GM23338 (cell line): ENCODE measurements around the gene BLOC1S3.

Experiments used
- CREB1 ChIP-seq: fragments of 250-450 bp; sonication (Bioruptor Pico); IDR thresholded peaks from 2 replicates; pipeline ENCODE4 v1.5.0; 2020; ENCODE audit warnings: low read depth, mild to moderate bottlenecking, moderate library complexity
- EZH2 ChIP-seq: fragments of 200-600 bp; sonication (generic); IDR thresholded peaks from one replicate; pipeline ENCODE4 v1.8.0; 2017; ENCODE audit warnings: antibody characterized with exemption, mild to moderate bottlenecking, low read depth; ENCODE audit not compliant: unreplicated experiment
- EZH2phosphoT487 ChIP-seq: fragments of 200-600 bp; sonication (generic); IDR thresholded peaks from one replicate; pipeline ENCODE4 v1.8.1; 2018; ENCODE audit warnings: antibody characterized with exemption; ENCODE audit not compliant: unreplicated experiment
- JUNB ChIP-seq: IDR thresholded peaks from one replicate; pipeline ENCODE4 v1.6.1; 2016; ENCODE audit warnings: antibody characterized with exemption; ENCODE audit not compliant: unreplicated experiment
- POLR2AphosphoS5 ChIP-seq: IDR thresholded peaks from 2 replicates; pipeline ENCODE4 v1.6.1; 2016; ENCODE audit warnings: antibody characterized with exemption, low read depth
- TF ChIP-seq, protein P1 (sequence below), 2 experiments: fragments of 200-600 bp in 1 of 2; sonication (generic) in 1 of 2; conservative IDR thresholded peaks; 2 replicates each; pipeline versions ENCODE4 v1.5.1 to v1.6.1; 2016 to 2017; ENCODE audit warnings: antibody characterized with exemption in 2 of 2, low read depth in 2 of 2, mild to moderate bottlenecking in 2 of 2, moderate library complexity in 1 of 2
- TF ChIP-seq, protein P2 (sequence below): IDR thresholded peaks from one replicate; pipeline ENCODE4 v1.6.1; 2018; ENCODE audit warnings: antibody characterized with exemption; ENCODE audit not compliant: unreplicated experiment
- TF ChIP-seq, protein P3 (sequence below): fragments of 250-450 bp; sonication (Bioruptor Pico); IDR thresholded peaks from 2 replicates; pipeline ENCODE4 v1.5.0; 2020; ENCODE audit warnings: mild to moderate bottlenecking, moderate library complexity
- TF ChIP-seq, protein P4 (sequence below): IDR thresholded peaks from 2 replicates; pipeline ENCODE4 v1.6.1; 2016; ENCODE audit warnings: antibody characterized with exemption

DNA sequence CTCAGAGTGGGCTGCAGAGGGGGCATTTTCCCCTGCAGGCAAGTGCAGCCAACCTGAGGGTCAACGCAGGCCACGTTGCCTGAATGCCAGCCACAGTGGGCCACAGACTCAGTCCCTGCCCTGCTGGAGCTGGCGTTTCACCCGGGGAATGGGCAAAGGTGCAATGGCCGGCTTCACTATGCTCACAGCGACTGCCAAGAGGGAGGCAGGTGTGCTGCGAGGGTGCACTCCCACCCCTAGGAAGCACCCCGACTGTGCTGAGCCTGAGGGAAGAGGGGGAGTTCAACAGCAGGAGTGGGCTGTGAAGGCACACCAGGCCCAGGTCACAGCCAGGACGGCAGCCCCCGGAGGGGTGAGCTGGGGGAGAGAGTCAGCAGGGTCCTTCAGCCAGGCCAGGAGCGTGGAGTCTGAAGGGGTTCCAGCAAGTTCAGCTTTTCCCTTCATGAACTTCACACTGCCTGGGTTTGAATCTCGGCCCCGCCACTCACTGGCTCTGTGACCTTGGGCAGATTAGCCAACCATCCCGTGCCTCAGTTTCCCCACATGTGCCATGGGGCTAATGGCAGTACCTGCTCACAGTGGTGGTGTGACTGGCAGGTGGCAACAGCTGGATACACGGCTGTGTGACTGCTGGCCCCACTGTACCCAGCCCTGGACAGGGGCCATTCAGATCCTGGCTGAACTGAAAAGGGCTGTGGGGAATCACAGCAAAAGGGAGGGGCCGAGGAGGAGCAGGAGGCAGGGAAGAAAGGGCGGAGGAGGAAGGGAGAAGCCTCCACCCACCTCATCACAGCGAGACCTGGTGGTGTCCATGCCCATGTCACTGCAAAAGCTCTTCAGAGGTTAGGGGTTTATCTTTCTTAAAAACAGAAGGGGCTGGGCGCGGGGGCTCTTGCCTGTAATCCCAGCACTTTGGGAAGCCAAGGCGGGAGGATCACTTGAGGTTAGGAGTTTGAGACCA, 8.2 kb upstream of the BLOC1S3 start:
- TF ChIP-seq EZH2 (no peak), POLR2AphosphoS5 (no peak), JUNB (no peak), CREB1 (CRISPR knock-in tag) (no peak), EZH2phosphoT487 (no peak)
- TF ChIP-seq, protein P1, sequence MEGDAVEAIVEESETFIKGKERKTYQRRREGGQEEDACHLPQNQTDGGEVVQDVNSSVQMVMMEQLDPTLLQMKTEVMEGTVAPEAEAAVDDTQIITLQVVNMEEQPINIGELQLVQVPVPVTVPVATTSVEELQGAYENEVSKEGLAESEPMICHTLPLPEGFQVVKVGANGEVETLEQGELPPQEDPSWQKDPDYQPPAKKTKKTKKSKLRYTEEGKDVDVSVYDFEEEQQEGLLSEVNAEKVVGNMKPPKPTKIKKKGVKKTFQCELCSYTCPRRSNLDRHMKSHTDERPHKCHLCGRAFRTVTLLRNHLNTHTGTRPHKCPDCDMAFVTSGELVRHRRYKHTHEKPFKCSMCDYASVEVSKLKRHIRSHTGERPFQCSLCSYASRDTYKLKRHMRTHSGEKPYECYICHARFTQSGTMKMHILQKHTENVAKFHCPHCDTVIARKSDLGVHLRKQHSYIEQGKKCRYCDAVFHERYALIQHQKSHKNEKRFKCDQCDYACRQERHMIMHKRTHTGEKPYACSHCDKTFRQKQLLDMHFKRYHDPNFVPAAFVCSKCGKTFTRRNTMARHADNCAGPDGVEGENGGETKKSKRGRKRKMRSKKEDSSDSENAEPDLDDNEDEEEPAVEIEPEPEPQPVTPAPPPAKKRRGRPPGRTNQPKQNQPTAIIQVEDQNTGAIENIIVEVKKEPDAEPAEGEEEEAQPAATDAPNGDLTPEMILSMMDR (conservative IDR thresholded peaks at IDR 0.05; ENCODE audit: low read depth in 2 of 2) = no peak
- TF ChIP-seq, protein P2, sequence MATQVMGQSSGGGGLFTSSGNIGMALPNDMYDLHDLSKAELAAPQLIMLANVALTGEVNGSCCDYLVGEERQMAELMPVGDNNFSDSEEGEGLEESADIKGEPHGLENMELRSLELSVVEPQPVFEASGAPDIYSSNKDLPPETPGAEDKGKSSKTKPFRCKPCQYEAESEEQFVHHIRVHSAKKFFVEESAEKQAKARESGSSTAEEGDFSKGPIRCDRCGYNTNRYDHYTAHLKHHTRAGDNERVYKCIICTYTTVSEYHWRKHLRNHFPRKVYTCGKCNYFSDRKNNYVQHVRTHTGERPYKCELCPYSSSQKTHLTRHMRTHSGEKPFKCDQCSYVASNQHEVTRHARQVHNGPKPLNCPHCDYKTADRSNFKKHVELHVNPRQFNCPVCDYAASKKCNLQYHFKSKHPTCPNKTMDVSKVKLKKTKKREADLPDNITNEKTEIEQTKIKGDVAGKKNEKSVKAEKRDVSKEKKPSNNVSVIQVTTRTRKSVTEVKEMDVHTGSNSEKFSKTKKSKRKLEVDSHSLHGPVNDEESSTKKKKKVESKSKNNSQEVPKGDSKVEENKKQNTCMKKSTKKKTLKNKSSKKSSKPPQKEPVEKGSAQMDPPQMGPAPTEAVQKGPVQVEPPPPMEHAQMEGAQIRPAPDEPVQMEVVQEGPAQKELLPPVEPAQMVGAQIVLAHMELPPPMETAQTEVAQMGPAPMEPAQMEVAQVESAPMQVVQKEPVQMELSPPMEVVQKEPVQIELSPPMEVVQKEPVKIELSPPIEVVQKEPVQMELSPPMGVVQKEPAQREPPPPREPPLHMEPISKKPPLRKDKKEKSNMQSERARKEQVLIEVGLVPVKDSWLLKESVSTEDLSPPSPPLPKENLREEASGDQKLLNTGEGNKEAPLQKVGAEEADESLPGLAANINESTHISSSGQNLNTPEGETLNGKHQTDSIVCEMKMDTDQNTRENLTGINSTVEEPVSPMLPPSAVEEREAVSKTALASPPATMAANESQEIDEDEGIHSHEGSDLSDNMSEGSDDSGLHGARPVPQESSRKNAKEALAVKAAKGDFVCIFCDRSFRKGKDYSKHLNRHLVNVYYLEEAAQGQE = no peak
- TF ChIP-seq, protein P3, sequence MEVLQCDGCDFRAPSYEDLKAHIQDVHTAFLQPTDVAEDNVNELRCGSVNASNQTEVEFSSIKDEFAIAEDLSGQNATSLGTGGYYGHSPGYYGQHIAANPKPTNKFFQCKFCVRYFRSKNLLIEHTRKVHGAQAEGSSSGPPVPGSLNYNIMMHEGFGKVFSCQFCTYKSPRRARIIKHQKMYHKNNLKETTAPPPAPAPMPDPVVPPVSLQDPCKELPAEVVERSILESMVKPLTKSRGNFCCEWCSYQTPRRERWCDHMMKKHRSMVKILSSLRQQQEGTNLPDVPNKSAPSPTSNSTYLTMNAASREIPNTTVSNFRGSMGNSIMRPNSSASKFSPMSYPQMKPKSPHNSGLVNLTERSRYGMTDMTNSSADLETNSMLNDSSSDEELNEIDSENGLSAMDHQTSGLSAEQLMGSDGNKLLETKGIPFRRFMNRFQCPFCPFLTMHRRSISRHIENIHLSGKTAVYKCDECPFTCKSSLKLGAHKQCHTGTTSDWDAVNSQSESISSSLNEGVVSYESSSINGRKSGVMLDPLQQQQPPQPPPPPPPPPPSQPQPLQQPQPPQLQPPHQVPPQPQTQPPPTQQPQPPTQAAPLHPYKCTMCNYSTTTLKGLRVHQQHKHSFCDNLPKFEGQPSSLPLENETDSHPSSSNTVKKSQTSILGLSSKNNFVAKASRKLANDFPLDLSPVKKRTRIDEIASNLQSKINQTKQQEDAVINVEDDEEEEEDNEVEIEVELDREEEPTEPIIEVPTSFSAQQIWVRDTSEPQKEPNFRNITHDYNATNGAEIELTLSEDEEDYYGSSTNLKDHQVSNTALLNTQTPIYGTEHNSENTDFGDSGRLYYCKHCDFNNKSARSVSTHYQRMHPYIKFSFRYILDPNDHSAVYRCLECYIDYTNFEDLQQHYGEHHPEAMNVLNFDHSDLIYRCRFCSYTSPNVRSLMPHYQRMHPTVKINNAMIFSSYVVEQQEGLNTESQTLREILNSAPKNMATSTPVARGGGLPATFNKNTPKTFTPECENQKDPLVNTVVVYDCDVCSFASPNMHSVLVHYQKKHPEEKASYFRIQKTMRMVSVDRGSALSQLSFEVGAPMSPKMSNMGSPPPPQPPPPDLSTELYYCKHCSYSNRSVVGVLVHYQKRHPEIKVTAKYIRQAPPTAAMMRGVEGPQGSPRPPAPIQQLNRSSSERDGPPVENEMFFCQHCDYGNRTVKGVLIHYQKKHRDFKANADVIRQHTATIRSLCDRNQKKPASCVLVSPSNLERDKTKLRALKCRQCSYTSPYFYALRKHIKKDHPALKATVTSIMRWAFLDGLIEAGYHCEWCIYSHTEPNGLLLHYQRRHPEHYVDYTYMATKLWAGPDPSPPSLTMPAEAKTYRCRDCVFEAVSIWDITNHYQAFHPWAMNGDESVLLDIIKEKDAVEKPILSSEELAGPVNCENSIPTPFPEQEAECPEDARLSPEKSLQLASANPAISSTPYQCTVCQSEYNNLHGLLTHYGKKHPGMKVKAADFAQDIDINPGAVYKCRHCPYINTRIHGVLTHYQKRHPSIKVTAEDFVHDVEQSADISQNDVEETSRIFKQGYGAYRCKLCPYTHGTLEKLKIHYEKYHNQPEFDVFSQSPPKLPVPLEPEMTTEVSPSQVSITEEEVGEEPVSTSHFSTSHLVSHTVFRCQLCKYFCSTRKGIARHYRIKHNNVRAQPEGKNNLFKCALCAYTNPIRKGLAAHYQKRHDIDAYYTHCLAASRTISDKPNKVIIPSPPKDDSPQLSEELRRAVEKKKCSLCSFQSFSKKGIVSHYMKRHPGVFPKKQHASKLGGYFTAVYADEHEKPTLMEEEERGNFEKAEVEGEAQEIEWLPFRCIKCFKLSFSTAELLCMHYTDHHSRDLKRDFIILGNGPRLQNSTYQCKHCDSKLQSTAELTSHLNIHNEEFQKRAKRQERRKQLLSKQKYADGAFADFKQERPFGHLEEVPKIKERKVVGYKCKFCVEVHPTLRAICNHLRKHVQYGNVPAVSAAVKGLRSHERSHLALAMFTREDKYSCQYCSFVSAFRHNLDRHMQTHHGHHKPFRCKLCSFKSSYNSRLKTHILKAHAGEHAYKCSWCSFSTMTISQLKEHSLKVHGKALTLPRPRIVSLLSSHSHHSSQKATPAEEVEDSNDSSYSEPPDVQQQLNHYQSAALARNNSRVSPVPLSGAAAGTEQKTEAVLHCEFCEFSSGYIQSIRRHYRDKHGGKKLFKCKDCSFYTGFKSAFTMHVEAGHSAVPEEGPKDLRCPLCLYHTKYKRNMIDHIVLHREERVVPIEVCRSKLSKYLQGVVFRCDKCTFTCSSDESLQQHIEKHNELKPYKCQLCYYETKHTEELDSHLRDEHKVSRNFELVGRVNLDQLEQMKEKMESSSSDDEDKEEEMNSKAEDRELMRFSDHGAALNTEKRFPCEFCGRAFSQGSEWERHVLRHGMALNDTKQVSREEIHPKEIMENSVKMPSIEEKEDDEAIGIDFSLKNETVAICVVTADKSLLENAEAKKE (CRISPR knock-in tag) = no peak
- TF ChIP-seq, protein P4, sequence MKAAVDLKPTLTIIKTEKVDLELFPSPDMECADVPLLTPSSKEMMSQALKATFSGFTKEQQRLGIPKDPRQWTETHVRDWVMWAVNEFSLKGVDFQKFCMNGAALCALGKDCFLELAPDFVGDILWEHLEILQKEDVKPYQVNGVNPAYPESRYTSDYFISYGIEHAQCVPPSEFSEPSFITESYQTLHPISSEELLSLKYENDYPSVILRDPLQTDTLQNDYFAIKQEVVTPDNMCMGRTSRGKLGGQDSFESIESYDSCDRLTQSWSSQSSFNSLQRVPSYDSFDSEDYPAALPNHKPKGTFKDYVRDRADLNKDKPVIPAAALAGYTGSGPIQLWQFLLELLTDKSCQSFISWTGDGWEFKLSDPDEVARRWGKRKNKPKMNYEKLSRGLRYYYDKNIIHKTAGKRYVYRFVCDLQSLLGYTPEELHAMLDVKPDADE = no peak
